MG63 (cell line): ENCODE measurements around the gene GALNT2. TPM values are rescaled to one million over a fixed set of nuclear protein-coding genes. Genes with fewer than 3 reads are reported as not detected.

Source experiments
- DNase-seq: peaks from one replicate; pipeline ENCODE4 v3.0.0-alpha.2; 2020
- H3K27me3 ChIP-seq: fragments of 250-450 bp; sonication (Bioruptor Pico); 2 replicates; pipeline ENCODE4 v1.5.1; 2020; ENCODE audit warnings: mild to moderate bottlenecking, moderate library complexity
- H3K36me3 ChIP-seq: fragments of 250-450 bp; sonication (Bioruptor Pico); 2 replicates; pipeline ENCODE4 v1.5.1; 2020; ENCODE audit warnings: mild to moderate bottlenecking, moderate library complexity
- H3K4me3 ChIP-seq: fragments of 250-450 bp; sonication (Bioruptor Pico); 2 replicates; pipeline ENCODE4 v1.5.1; 2020; ENCODE audit warnings: mild to moderate bottlenecking, moderate library complexity
- H3K9me3 ChIP-seq: fragments of 250-450 bp; sonication (Bioruptor Pico); 2 replicates; pipeline ENCODE4 v1.5.1; 2020; ENCODE audit warnings: mild to moderate bottlenecking, moderate library complexity
- total RNA-seq: library from RNA; depleted of rRNA; stranded (reverse); fragments of >200 nt; shearing (Covaris generic); gene quantifications from 2 replicates; pipeline ENCODE4 v1.2.3, GENCODE V29; 2014; ENCODE audit warnings: low replicate concordance

GALNT2 gene
- total RNA-seq, 1 experiment from 2014 or later, result 149 TPM

GRCh38 chr1:230098723-230099122 lies 31.7 kb downstream of the GALNT2 start:
- no peaks in the 10 kb centered on the region for H3K27me3 ChIP-seq
- peaks cover 12% of the 10 kb centered on the region for H3K36me3 ChIP-seq
- H3K9me3 ChIP-seq, result no peaks in the 10 kb centered on the region
- no peak for DNase-seq
- H3K4me3 ChIP-seq, result no peak overlapping the region

DNA sequence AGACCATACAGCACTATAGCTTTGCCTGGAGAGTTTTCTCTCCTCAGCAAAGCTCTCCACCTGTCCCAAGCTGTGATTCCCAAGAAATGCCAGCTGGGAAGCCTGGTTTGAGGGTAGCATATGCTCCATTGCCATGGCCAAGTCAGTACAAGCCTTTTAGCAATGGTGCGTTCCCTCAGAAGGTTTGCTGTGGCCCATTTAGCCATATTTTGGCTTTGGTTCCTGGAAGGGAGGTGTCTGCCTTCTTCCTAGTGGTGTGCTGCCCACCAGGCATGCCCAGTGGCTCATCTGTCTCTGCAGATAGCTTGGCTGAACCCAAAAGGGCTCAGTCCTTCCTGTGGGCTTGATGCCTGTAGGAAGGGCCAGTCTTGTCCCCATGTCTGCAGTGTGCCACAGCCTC lies 32.4 kb downstream of the GALNT2 start:
- peaks cover 12% of the 10 kb centered on the region for H3K36me3 ChIP-seq
- no peak overlapping the region for H3K4me3 ChIP-seq
- H3K9me3 ChIP-seq, result no peaks in the 10 kb centered on the region
- DNase-seq, result no peak
- no peaks in the 10 kb centered on the region for H3K27me3 ChIP-seq

GRCh38 chr1:230100932-230101331 lies 33.9 kb downstream of the GALNT2 start:
- Histone ChIP-seq H3K36me3 (peaks cover 8% of the 10 kb centered on the region), H3K9me3 (no peaks in the 10 kb centered on the region), H3K4me3 (no peak overlapping the region), H3K27me3 (no peaks in the 10 kb centered on the region)
- no peak for DNase-seq

- H3K36me3 ChIP-seq, result peaks cover 8% of the 10 kb centered on the region
- no peaks in the 10 kb centered on the region for H3K9me3 ChIP-seq
- no peak for DNase-seq
- no peaks in the 10 kb centered on the region for H3K27me3 ChIP-seq
- no peak overlapping the region for H3K4me3 ChIP-seq
Measured at GRCh38 chr1:230101556-230101955, 34.5 kb downstream of the GALNT2 start.

GRCh38 chr1:230102046-230102445 lies 35.0 kb downstream of the GALNT2 start:
- DNase-seq, result no peak
- Histone ChIP-seq H3K36me3 (peaks cover 8% of the 10 kb centered on the region), H3K4me3 (no peak overlapping the region), H3K9me3 (no peaks in the 10 kb centered on the region), H3K27me3 (no peaks in the 10 kb centered on the region)

DNA sequence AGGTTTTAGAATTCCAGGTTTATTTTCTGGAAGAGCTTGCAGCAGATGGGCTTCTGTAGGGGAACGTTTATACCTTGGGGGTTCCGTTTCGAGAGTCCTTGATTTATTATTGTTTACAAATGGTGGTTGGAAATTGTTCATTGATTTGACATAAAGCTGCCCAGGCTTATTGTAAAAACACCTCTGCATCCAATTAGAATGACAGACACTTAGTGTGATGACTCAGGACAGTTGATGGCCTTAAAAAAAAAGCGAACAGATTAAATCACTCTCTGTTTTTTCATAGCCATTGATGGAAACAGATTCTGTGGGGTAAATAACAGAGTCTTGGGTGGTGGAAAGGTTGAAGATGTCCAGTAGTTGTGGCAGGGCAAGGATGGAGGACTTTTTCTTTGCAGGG lies 35.4 kb downstream of the GALNT2 start:
- Histone ChIP-seq H3K36me3 (peaks cover 5% of the 10 kb centered on the region), H3K4me3 (no peak overlapping the region), H3K27me3 (no peaks in the 10 kb centered on the region), H3K9me3 (no peaks in the 10 kb centered on the region)
- DNase-seq, result no peak

- DNase-seq, result no peak
- no peaks in the 10 kb centered on the region; the same call in none of the 2 replicates for H3K36me3 ChIP-seq
- H3K27me3 ChIP-seq, result no peaks in the 10 kb centered on the region
- no peak overlapping the region for H3K4me3 ChIP-seq
- no peaks in the 10 kb centered on the region for H3K9me3 ChIP-seq
Measured at GRCh38 chr1:230103306-230104173, 36.5 kb downstream of the GALNT2 start.

GRCh38 chr1:230104395-230105244 lies 37.6 kb downstream of the GALNT2 start:
- no peaks in the 10 kb centered on the region for H3K9me3 ChIP-seq
- H3K27me3 ChIP-seq, result no peaks in the 10 kb centered on the region
- DNase-seq, result peak; percentile 99
- 0 out of 2 replicates have a peak overlapping the region, but pooled peaks have one; percentile 2 for H3K4me3 ChIP-seq
- H3K36me3 ChIP-seq, result no peaks in the 10 kb centered on the region; the same call in none of the 2 replicates

- H3K4me3 ChIP-seq, result 0 out of 2 replicates have a peak overlapping the region, but pooled peaks have one; percentile 2
- no peak for DNase-seq
- H3K27me3 ChIP-seq, result no peaks in the 10 kb centered on the region
- no peaks in the 10 kb centered on the region for H3K9me3 ChIP-seq
- no peaks in the 10 kb centered on the region; the same call in none of the 2 replicates for H3K36me3 ChIP-seq
Measured at GRCh38 chr1:230105245-230105753, 38.3 kb downstream of the GALNT2 start.

GRCh38 chr1:230105754-230106625 lies 39.0 kb downstream of the GALNT2 start:
- H3K4me3 ChIP-seq, result no peak overlapping the region
- H3K36me3 ChIP-seq, result no peaks in the 10 kb centered on the region; the same call in none of the 2 replicates

DNA sequence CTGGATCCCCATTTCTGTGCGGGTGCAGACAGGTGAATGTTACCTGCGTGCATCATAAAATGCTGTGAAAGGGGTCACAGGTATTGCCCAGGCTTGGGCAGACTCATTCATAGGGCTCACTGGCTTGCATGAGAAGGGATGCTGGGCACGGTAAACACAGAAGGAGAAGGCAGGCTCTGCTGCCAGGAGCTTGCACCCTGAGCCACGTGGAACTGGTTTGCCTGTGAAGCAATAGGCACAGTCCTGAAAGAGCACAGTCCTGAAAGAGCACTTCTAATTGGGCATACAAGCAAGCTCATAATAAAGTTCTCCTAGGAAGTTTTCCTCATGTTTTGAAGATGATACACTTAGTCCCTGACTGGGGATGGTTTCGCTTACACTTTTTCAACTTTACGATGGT lies 40.9 kb downstream of the GALNT2 start:
- Histone ChIP-seq H3K9me3 (no peaks in the 10 kb centered on the region), H3K4me3 (no peak overlapping the region), H3K27me3 (no peaks in the 10 kb centered on the region), H3K36me3 (no peaks in the 10 kb centered on the region; the same call in none of the 2 replicates)
- peak; percentile 57 for DNase-seq

More at GRCh38 chr1:230105754-230106625, 39.0 kb downstream of the GALNT2 start:
- no peaks in the 10 kb centered on the region for H3K27me3 ChIP-seq
- no peaks in the 10 kb centered on the region for H3K9me3 ChIP-seq
- DNase-seq, result peak; percentile 40

GRCh38 chr1:230108580-230108979 lies 41.5 kb downstream of the GALNT2 start:
- Histone ChIP-seq H3K27me3 (no peaks in the 10 kb centered on the region), H3K4me3 (no peak overlapping the region), H3K9me3 (no peaks in the 10 kb centered on the region), H3K36me3 (no peaks in the 10 kb centered on the region; the same call in none of the 2 replicates)
- no peak for DNase-seq

DNA sequence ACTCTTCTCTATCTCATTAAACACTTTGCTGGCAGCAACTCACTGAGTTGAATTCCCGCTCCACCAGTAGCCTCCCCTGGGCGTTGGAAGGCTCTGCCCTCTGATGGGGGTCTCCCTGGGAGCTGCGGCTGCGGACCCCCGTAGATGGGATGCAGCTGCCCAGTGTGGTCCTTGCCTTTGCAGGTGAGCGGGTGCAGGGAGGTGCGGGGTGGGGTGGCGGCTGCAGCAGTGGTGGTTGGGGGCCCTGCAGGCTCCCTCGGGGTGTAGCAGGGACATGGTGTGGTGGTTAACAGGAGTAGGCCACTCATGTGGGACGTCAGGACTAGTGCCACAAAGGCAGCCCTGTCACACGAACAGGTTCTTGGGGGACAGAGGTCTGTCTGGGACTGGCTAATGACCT lies 42.0 kb downstream of the GALNT2 start:
- no peak for DNase-seq
- H3K27me3 ChIP-seq, result no peaks in the 10 kb centered on the region
- H3K4me3 ChIP-seq, result no peak overlapping the region
- no peaks in the 10 kb centered on the region for H3K9me3 ChIP-seq
- H3K36me3 ChIP-seq, result no peaks in the 10 kb centered on the region; the same call in none of the 2 replicates

- peaks cover 7% of the 10 kb centered on the region for H3K36me3 ChIP-seq
- no peak overlapping the region for H3K4me3 ChIP-seq
- no peaks in the 10 kb centered on the region for H3K9me3 ChIP-seq
- no peaks in the 10 kb centered on the region for H3K27me3 ChIP-seq
- no peak for DNase-seq
Measured at GRCh38 chr1:230109895-230110667, 43.0 kb downstream of the GALNT2 start.

DNA sequence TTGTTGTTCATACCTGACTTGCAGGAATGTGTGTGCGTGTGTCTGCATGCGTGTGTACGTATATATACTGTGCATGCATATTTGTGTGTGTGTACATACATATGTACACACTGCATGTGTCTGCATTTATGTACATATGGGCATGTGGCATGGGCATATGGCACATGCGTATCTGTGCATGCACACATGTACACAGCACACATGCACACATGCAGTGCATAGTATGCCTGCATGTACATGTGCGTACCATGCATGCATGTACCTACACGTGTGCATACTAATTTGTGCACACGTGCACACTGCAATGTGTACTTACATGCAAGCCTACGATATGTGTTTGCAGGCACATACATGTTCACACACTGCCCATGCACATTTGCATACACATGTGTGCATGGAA lies 43.9 kb downstream of the GALNT2 start:
- H3K9me3 ChIP-seq, result no peaks in the 10 kb centered on the region
- no peak overlapping the region for H3K4me3 ChIP-seq
- H3K27me3 ChIP-seq, result no peaks in the 10 kb centered on the region
- no peak for DNase-seq
- H3K36me3 ChIP-seq, result peaks cover 15% of the 10 kb centered on the region
